Breast epithelium (tissue), 4 donors: ENCODE data around the gene KRTAP4-11. TPM values are rescaled to one million over a fixed set of nuclear protein-coding genes. Genes with fewer than 3 reads are reported as not detected.
"Not testable (repeated sequence)": the region's sequence is repeated elsewhere in the genome, so short reads cannot be mapped to it uniquely, and the experiment has no call there.

ENCODE experiments used
- DNase-seq, 2 donors: peaks; one replicate each; pipeline ENCODE4 v3.0.0-alpha.2; 2019; ENCODE audit warnings: low spot score in 2 of 2
- H3K27ac ChIP-seq, 2 donors: fragments of 200-600 bp; sonication (generic) in 1 of 2; one replicate each; pipeline ENCODE4 v1.5.1; 2016 to 2019; ENCODE audit warnings: mild to moderate bottlenecking in 1 of 2
- H3K27me3 ChIP-seq, 2 donors: fragments of 200-600 bp; sonication (generic) in 1 of 2; one replicate each; pipeline versions ENCODE4 v1.5.1 to v1.6.0; 2017 to 2019; ENCODE audit warnings: control low read depth in 1 of 2, mild to moderate bottlenecking in 1 of 2
- H3K36me3 ChIP-seq: fragments of 200-600 bp; one replicate; pipeline ENCODE4 v1.5.1; 2019
- H3K4me1 ChIP-seq, 2 donors: fragments of 200-600 bp; sonication (generic); one replicate each; pipeline ENCODE4 v1.5.1; 2016 to 2019; ENCODE audit warnings: control low read depth in 1 of 2
- H3K4me3 ChIP-seq, 3 donors: fragments of 200-600 bp; sonication (generic); 1 replicate in 2 of 3; 2 replicates in 1 of 3; pipeline ENCODE4 v1.5.1; 2016 to 2019; ENCODE audit warnings: mild to moderate bottlenecking in 3 of 3, moderate library complexity in 2 of 3
- H3K9me3 ChIP-seq, 2 donors: fragments of 200-600 bp; sonication (generic) in 1 of 2; one replicate each; pipeline ENCODE4 v1.5.1; 2016 to 2019; ENCODE audit warnings: control low read depth in 1 of 2
- CTCF ChIP-seq, 3 donors: fragments of 450-650 bp; IDR thresholded peaks; one replicate each; pipeline ENCODE4 v1.5.1; 2016 to 2017; ENCODE audit warnings: antibody characterized with exemption in 3 of 3, mild to moderate bottlenecking in 3 of 3, moderate library complexity in 3 of 3
- POLR2A ChIP-seq: fragments of 450-650 bp; IDR thresholded peaks from one replicate; pipeline ENCODE4 v1.6.1; 2016; ENCODE audit warnings: antibody characterized with exemption, mild to moderate bottlenecking, moderate library complexity
- POLR2AphosphoS5 ChIP-seq, 3 donors: sonication (generic); formaldehyde crosslinking; IDR thresholded peaks; one replicate each; pipeline ENCODE4 v1.6.1; 2017; ENCODE audit warnings: antibody characterized with exemption in 3 of 3
- intact Hi-C: fragments of 100-400 bp; cut with DNase I; formaldehyde crosslinking; loops from one replicate; pipeline ENCODE4 v1.15.1; 2023; ENCODE audit warnings: low total_unique reads
- total RNA-seq, 3 donors: library from RNA; depleted of rRNA; stranded (reverse); fragments of >200 nt; gene quantifications; one replicate each; pipeline ENCODE4 v1.1.0, GENCODE V29; 2016

Gene KRTAP4-11
- total RNA-seq, 3 donors from 2014 or later, result not detected

- DNase-seq, result no peak
- intact Hi-C loops, result no loop called here
- H3K9me3 ChIP-seq, result no peaks in the 10 kb centered on the region
Observed at GRCh38 chr17:41107941-41108450, 10.2 kb downstream of the KRTAP4-11 start.

DNA sequence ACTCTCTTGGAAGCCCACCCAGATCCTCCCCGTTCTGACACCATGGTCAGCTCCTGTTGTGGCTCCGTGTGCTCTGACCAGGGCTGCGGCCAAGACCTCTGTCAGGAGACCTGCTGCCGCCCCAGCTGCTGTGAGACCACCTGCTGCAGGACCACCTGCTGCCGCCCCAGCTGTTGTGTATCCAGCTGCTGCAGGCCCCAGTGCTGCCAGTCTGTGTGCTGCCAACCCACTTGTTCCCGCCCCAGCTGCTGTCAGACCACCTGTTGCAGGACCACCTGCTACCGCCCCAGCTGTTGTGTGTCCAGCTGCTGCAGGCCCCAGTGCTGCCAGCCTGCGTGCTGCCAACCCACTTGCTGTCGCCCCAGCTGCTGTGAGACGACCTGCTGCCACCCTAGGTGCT, 12.8 kb downstream of the KRTAP4-11 start, which contains the start of gene KRTAP4-9:
KRTAP4-9 (plus strand) TSS at position 43 of the 400 bp plus-strand sequence; CDS start at position 43, 0 bp downstream.
- H3K27me3 ChIP-seq, intact Hi-C loops, H3K4me3 ChIP-seq, DNase-seq, H3K9me3 ChIP-seq, H3K36me3 ChIP-seq, H3K27ac ChIP-seq, H3K4me1 ChIP-seq: not testable (repeated sequence)

More at GRCh38 chr17:41107941-41108450, 10.2 kb downstream of the KRTAP4-11 start:
- TF ChIP-seq POLR2AphosphoS5 (IDR thresholded peaks at IDR 0.05), result no peak
- TF ChIP-seq CTCF (IDR thresholded peaks at IDR 0.05), result no peak
- no peak for TF ChIP-seq POLR2A
- Histone ChIP-seq H3K27me3 (no peaks in the 10 kb centered on the region), H3K4me3 (no peak overlapping the region), H3K4me1 (no peaks in the 10 kb centered on the region), H3K27ac (no peak overlapping the region), H3K36me3 (no peaks in the 10 kb centered on the region)

GRCh38 chr17:41104386-41105038, 13.7 kb downstream of the KRTAP4-11 start:
- H3K27me3 ChIP-seq, H3K27ac ChIP-seq, H3K4me1 ChIP-seq, H3K36me3 ChIP-seq, DNase-seq, H3K9me3 ChIP-seq, H3K4me3 ChIP-seq: not testable (repeated sequence)
- intact Hi-C loops, result loop anchor here (5.0 kb wide), 1 partner anchor 122 kb away; the partner anchor contains the start of gene KRT40

DNA sequence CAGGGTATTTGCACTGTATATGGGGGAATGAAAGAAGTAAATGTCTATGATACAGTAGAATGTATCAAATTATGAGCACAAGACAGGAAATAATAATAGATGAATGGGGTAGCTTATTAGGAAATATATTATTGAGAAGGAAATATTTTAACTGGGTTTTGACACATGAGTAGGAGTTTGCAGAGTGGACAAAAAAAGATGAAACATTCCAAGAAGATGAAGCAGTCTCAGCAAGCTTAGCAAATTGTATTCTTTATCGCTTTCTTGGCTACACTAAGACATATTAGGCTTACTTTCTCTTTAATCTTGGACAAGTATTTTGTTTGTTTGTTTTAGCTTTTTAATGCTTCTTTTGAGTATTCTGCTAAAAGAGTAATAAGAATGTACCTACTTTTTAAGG, 14.3 kb downstream of the KRTAP4-11 start:
- intact Hi-C loops, result loop anchor here (5.0 kb wide), 1 partner anchor 122 kb away; the partner anchor contains the start of gene KRT40
- H3K4me1 ChIP-seq, result no peaks in the 10 kb centered on the region
- no peak for DNase-seq
- no peaks in the 10 kb centered on the region for H3K36me3 ChIP-seq
- no peak overlapping the region for H3K27ac ChIP-seq
- H3K4me3 ChIP-seq, result no peak overlapping the region
- TF ChIP-seq POLR2A, result no peak
- no peak for TF ChIP-seq CTCF (IDR thresholded peaks at IDR 0.05)
- TF ChIP-seq POLR2AphosphoS5 (IDR thresholded peaks at IDR 0.05), result no peak
- no peaks in the 10 kb centered on the region for H3K9me3 ChIP-seq
- no peaks in the 10 kb centered on the region for H3K27me3 ChIP-seq

DNA sequence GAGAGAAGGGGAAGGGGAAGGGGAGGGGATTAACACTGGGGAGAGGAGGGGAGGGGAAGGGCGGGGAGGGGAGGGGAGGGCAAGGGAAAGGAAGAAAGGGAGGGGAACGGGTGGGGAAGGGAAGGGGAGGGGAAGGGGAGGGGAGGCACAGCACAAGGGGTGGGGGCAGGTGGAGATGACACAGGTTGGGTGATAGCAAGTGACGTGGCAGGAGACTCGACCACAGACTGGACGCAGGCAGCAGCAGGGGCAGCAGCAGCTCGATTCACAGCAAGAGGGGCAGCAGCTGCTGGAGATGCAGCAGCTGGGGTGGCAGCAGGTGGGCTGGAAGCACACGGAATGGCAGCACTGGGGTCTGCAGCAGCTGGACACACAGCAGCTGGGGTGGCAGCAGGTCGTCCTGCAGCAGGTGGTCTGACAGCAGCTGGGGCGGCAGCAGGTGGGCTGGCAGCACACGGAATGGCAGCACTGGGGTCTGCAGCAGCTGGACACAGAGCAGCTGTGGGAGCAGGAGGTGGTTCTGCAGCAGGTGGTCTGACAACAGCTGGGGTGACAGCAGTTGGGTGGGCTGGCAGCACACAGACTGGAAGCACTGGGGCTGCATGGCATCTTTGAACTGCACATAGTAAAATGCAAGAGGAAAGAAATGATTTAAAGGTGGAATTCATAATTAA, 16.4 kb downstream of the KRTAP4-11 start, which contains the start of gene KRTAP4-16:
KRTAP4-16 (minus strand) TSS at position 624 of the 674 bp plus-strand sequence; CDS start at position 624, 0 bp downstream.
- intact Hi-C loops, result loop anchor here (5.0 kb wide), 1 partner anchor 119 kb away; the partner anchor contains the start of gene KRT40
- Histone ChIP-seq H3K4me3 (no peak within 1 kb of the TSS), H3K36me3 (no peaks in the 10 kb centered on the region), H3K27me3 (no peaks in the 10 kb centered on the region), H3K4me1 (no peaks in the 10 kb centered on the region), H3K9me3 (no peaks in the 10 kb centered on the region), H3K27ac (no peak within 1 kb of the TSS)
- DNase-seq, result no peak
- TF ChIP-seq CTCF (IDR thresholded peaks at IDR 0.05), result no peak
- TF ChIP-seq POLR2A, result no peak
- TF ChIP-seq POLR2AphosphoS5 (IDR thresholded peaks at IDR 0.05), result no peak

- H3K4me1 ChIP-seq, H3K36me3 ChIP-seq, H3K27me3 ChIP-seq, H3K9me3 ChIP-seq, DNase-seq, H3K4me3 ChIP-seq, H3K27ac ChIP-seq: not testable (repeated sequence)
- intact Hi-C loops, result loop anchor here (5.0 kb wide), 1 partner anchor 118 kb away; the partner anchor contains the start of gene KRT40
Observed at GRCh38 chr17:41099682-41100480, 18.3 kb downstream of the KRTAP4-11 start.
